22Rv1 (cell line): ENCODE data around the gene PPFIA1.

ENCODE experiments used
- H3K27ac ChIP-seq: fragments of 450-650 bp; 2 replicates; pipeline ENCODE4 v1.5.1; 2017
- CTCF ChIP-seq: fragments of 450-650 bp; IDR thresholded peaks from 2 replicates; pipeline ENCODE4 v1.5.1; 2017; ENCODE audit warnings: mild to moderate bottlenecking
- ZFX ChIP-seq: fragments of 450-650 bp; IDR thresholded peaks from 2 replicates; pipeline ENCODE4 v1.6.1; 2017; ENCODE audit warnings: antibody characterized with exemption, borderline replicate concordance

Gene PPFIA1

GRCh38 chr11:70305501-70305900, 35.0 kb downstream of the PPFIA1 start:
- H3K27ac ChIP-seq = no peak overlapping the region
- TF ChIP-seq CTCF (no peak), ZFX (no peak)

- TF ChIP-seq ZFX (no peak), CTCF (no peak)
- no peak overlapping the region for H3K27ac ChIP-seq
These were observed 36.1 kb downstream of the PPFIA1 start for GRCh38 chr11:70306586-70307033.

- H3K27ac ChIP-seq = no peak overlapping the region
These were observed 36.7 kb downstream of the PPFIA1 start for GRCh38 chr11:70307176-70307575.

GRCh38 chr11:70311616-70312015, 41.1 kb downstream of the PPFIA1 start:
- no peak for TF ChIP-seq ZFX
- TF ChIP-seq CTCF = no peak
- H3K27ac ChIP-seq = no peak overlapping the region

More at GRCh38 chr11:70307176-70307575, 36.7 kb downstream of the PPFIA1 start:
- no peak for TF ChIP-seq ZFX
- TF ChIP-seq CTCF = no peak

GRCh38 chr11:70312401-70313357, 42.2 kb downstream of the PPFIA1 start:
- H3K27ac ChIP-seq = no peak overlapping the region
- TF ChIP-seq CTCF (no peak), ZFX (no peak)

GRCh38 chr11:70313945-70314344, 43.5 kb downstream of the PPFIA1 start:
- TF ChIP-seq ZFX (no peak), CTCF (no peak)
- no peak overlapping the region for H3K27ac ChIP-seq

GRCh38 chr11:70314730-70315129, 44.2 kb downstream of the PPFIA1 start:
- TF ChIP-seq ZFX = no peak
- no peak for TF ChIP-seq CTCF
- no peak overlapping the region for H3K27ac ChIP-seq
